ENCODE data around the gene PDE4B.

PDE4B gene

GRCh38 chr1:65792669-65793358 lies at the start of gene PDE4B:
Gene PDE4B, plus strand, starts transcription at chr1:65792895.
- H3K27me3 ChIP-seq (ENCODE audit: control insufficient read depth, insufficient read depth, low read length), result peaks cover 33% of the 10 kb centered on the region
- no peaks in the 10 kb centered on the region for H3K9me3 ChIP-seq (ENCODE audit: control insufficient read depth, insufficient read depth, low read length)
- no peak within 1 kb of the TSS for H3K27ac ChIP-seq (ENCODE audit: low read length)
- peaks cover 6% of the 10 kb centered on the region; the same call in 1 of the 2 replicates for H3K4me1 ChIP-seq (ENCODE audit: control insufficient read depth, insufficient read depth, low read length)
- H3K4me3 ChIP-seq (ENCODE audit: low read length), result peak within 1 kb of the TSS; percentile 64
- no peak for DNase-seq (ENCODE audit: low read depth, low spot score)
- no CpG with 5 or more reads among the region's 67 CpGs for WGBS (ENCODE audit: insufficient coverage, insufficient read length)
- H3K36me3 ChIP-seq (ENCODE audit: control insufficient read depth, insufficient read depth, low read length), result no peaks in the 10 kb centered on the region

- H3K27ac ChIP-seq (ENCODE audit: low read length), result no peak overlapping the region
- H3K4me1 ChIP-seq (ENCODE audit: control insufficient read depth, insufficient read depth, low read length), result no peaks in the 10 kb centered on the region
- DNase-seq (ENCODE audit: low read depth, low spot score), result no peak
- H3K9me3 ChIP-seq (ENCODE audit: control insufficient read depth, insufficient read depth, low read length), result peaks cover 3% of the 10 kb centered on the region
- no peaks in the 10 kb centered on the region for H3K36me3 ChIP-seq (ENCODE audit: control insufficient read depth, insufficient read depth, low read length)
- H3K27me3 ChIP-seq (ENCODE audit: control insufficient read depth, insufficient read depth, low read length), result no peaks in the 10 kb centered on the region
- H3K4me3 ChIP-seq (ENCODE audit: low read length), result no peak overlapping the region
- no CpG with 5 or more reads among the region's 1 CpG for WGBS (ENCODE audit: insufficient coverage, insufficient read length)
Measured at GRCh38 chr1:65744731-65745130, 48.0 kb upstream of the PDE4B start.

- Histone ChIP-seq H3K4me3 (ENCODE audit: low read length) (no peak overlapping the region), H3K36me3 (ENCODE audit: control insufficient read depth, insufficient read depth, low read length) (no peaks in the 10 kb centered on the region), H3K27me3 (ENCODE audit: control insufficient read depth, insufficient read depth, low read length) (no peaks in the 10 kb centered on the region), H3K9me3 (ENCODE audit: control insufficient read depth, insufficient read depth, low read length) (no peaks in the 10 kb centered on the region), H3K27ac (ENCODE audit: low read length) (no peak overlapping the region), H3K4me1 (ENCODE audit: control insufficient read depth, insufficient read depth, low read length) (no peaks in the 10 kb centered on the region)
- DNase-seq (ENCODE audit: low read depth, low spot score), result no peak
- WGBS (ENCODE audit: insufficient coverage, insufficient read length), result no CpG with 5 or more reads among the region's 3 CpGs
Measured at GRCh38 chr1:65751961-65752360, 40.7 kb upstream of the PDE4B start.

GRCh38 chr1:65756616-65757015 lies 36.1 kb upstream of the PDE4B start:
- no peaks in the 10 kb centered on the region for H3K4me1 ChIP-seq (ENCODE audit: control insufficient read depth, insufficient read depth, low read length)
- no peak overlapping the region for H3K4me3 ChIP-seq (ENCODE audit: low read length)
- no peaks in the 10 kb centered on the region for H3K27me3 ChIP-seq (ENCODE audit: control insufficient read depth, insufficient read depth, low read length)
- no peak for DNase-seq (ENCODE audit: low read depth, low spot score)
- H3K27ac ChIP-seq (ENCODE audit: low read length), result no peak overlapping the region
- H3K36me3 ChIP-seq (ENCODE audit: control insufficient read depth, insufficient read depth, low read length), result no peaks in the 10 kb centered on the region
- H3K9me3 ChIP-seq (ENCODE audit: control insufficient read depth, insufficient read depth, low read length), result no peaks in the 10 kb centered on the region

GRCh38 chr1:65757531-65757930 lies 35.2 kb upstream of the PDE4B start:
- Histone ChIP-seq H3K4me3 (ENCODE audit: low read length) (no peak overlapping the region), H3K36me3 (ENCODE audit: control insufficient read depth, insufficient read depth, low read length) (no peaks in the 10 kb centered on the region), H3K4me1 (ENCODE audit: control insufficient read depth, insufficient read depth, low read length) (no peaks in the 10 kb centered on the region), H3K9me3 (ENCODE audit: control insufficient read depth, insufficient read depth, low read length) (no peaks in the 10 kb centered on the region), H3K27me3 (ENCODE audit: control insufficient read depth, insufficient read depth, low read length) (no peaks in the 10 kb centered on the region), H3K27ac (ENCODE audit: low read length) (no peak overlapping the region)
- WGBS (ENCODE audit: insufficient coverage, insufficient read length), result no CpG with 5 or more reads among the region's 1 CpG
- DNase-seq (ENCODE audit: low read depth, low spot score), result no peak

GRCh38 chr1:65758128-65758527 lies 34.6 kb upstream of the PDE4B start:
- Histone ChIP-seq H3K4me3 (ENCODE audit: low read length) (no peak overlapping the region), H3K4me1 (ENCODE audit: control insufficient read depth, insufficient read depth, low read length) (no peaks in the 10 kb centered on the region), H3K36me3 (ENCODE audit: control insufficient read depth, insufficient read depth, low read length) (no peaks in the 10 kb centered on the region), H3K27ac (ENCODE audit: low read length) (no peak overlapping the region), H3K27me3 (ENCODE audit: control insufficient read depth, insufficient read depth, low read length) (no peaks in the 10 kb centered on the region), H3K9me3 (ENCODE audit: control insufficient read depth, insufficient read depth, low read length) (no peaks in the 10 kb centered on the region)
- DNase-seq (ENCODE audit: low read depth, low spot score), result no peak

- DNase-seq (ENCODE audit: low read depth, low spot score), result no peak
- no peaks in the 10 kb centered on the region for H3K9me3 ChIP-seq (ENCODE audit: control insufficient read depth, insufficient read depth, low read length)
- no peaks in the 10 kb centered on the region; the same call in 1 of the 2 replicates for H3K4me1 ChIP-seq (ENCODE audit: control insufficient read depth, insufficient read depth, low read length)
- no peaks in the 10 kb centered on the region for H3K36me3 ChIP-seq (ENCODE audit: control insufficient read depth, insufficient read depth, low read length)
- H3K4me3 ChIP-seq (ENCODE audit: low read length), result no peak overlapping the region
- no peak overlapping the region for H3K27ac ChIP-seq (ENCODE audit: low read length)
- no peaks in the 10 kb centered on the region for H3K27me3 ChIP-seq (ENCODE audit: control insufficient read depth, insufficient read depth, low read length)
- no CpG with 5 or more reads among the region's 1 CpG for WGBS (ENCODE audit: insufficient coverage, insufficient read length)
Measured at GRCh38 chr1:65759516-65759915, 33.2 kb upstream of the PDE4B start.

- Histone ChIP-seq H3K36me3 (ENCODE audit: control insufficient read depth, insufficient read depth, low read length) (no peaks in the 10 kb centered on the region), H3K4me1 (ENCODE audit: control insufficient read depth, insufficient read depth, low read length) (no peaks in the 10 kb centered on the region; the same call in 1 of the 2 replicates), H3K27me3 (ENCODE audit: control insufficient read depth, insufficient read depth, low read length) (no peaks in the 10 kb centered on the region), H3K27ac (ENCODE audit: low read length) (no peak overlapping the region), H3K4me3 (ENCODE audit: low read length) (no peak overlapping the region), H3K9me3 (ENCODE audit: control insufficient read depth, insufficient read depth, low read length) (no peaks in the 10 kb centered on the region)
- DNase-seq (ENCODE audit: low read depth, low spot score), result no peak
- no CpG with 5 or more reads among the region's 8 CpGs for WGBS (ENCODE audit: insufficient coverage, insufficient read length)
Measured at GRCh38 chr1:65762081-65762862, 30.4 kb upstream of the PDE4B start.

GRCh38 chr1:65764052-65764451 lies 28.6 kb upstream of the PDE4B start:
- no peaks in the 10 kb centered on the region; the same call in 1 of the 2 replicates for H3K4me1 ChIP-seq (ENCODE audit: control insufficient read depth, insufficient read depth, low read length)
- DNase-seq (ENCODE audit: low read depth, low spot score), result no peak

GRCh38 chr1:65765631-65766030 lies 27.1 kb upstream of the PDE4B start:
- Histone ChIP-seq H3K9me3 (ENCODE audit: control insufficient read depth, insufficient read depth, low read length) (no peaks in the 10 kb centered on the region; the same call in 1 of the 2 replicates), H3K27me3 (ENCODE audit: control insufficient read depth, insufficient read depth, low read length) (no peaks in the 10 kb centered on the region), H3K4me1 (ENCODE audit: control insufficient read depth, insufficient read depth, low read length) (no peaks in the 10 kb centered on the region; the same call in 1 of the 2 replicates), H3K36me3 (ENCODE audit: control insufficient read depth, insufficient read depth, low read length) (no peaks in the 10 kb centered on the region), H3K4me3 (ENCODE audit: low read length) (no peak overlapping the region), H3K27ac (ENCODE audit: low read length) (no peak overlapping the region)
- DNase-seq (ENCODE audit: low read depth, low spot score), result no peak
- WGBS (ENCODE audit: insufficient coverage, insufficient read length), result no CpG with 5 or more reads among the region's 4 CpGs

More at GRCh38 chr1:65764052-65764451, 28.6 kb upstream of the PDE4B start:
- H3K27ac ChIP-seq (ENCODE audit: low read length), result no peak overlapping the region
- no peak overlapping the region for H3K4me3 ChIP-seq (ENCODE audit: low read length)
- no peaks in the 10 kb centered on the region for H3K36me3 ChIP-seq (ENCODE audit: control insufficient read depth, insufficient read depth, low read length)
- no peaks in the 10 kb centered on the region for H3K27me3 ChIP-seq (ENCODE audit: control insufficient read depth, insufficient read depth, low read length)
- no peaks in the 10 kb centered on the region; the same call in 1 of the 2 replicates for H3K9me3 ChIP-seq (ENCODE audit: control insufficient read depth, insufficient read depth, low read length)
